Upper lobe of left lung (tissue), 6 donors: ENCODE measurements around the gene SPSB3. TPM values are rescaled to one million over a fixed set of nuclear protein-coding genes. Genes with fewer than 3 reads are reported as not detected.

Experiments used
- ATAC-seq, 2 donors: fragments of 200-7000 bp; cut with Tn5 transposase; one replicate each; pipeline ENCODE4 v1.9.1; 2022; ENCODE audit warnings: mild to moderate bottlenecking in 2 of 2, moderate library complexity in 2 of 2; ENCODE audit not compliant: low FRiP score in 2 of 2
- DNase-seq, 2 donors: peaks; one replicate each; pipeline ENCODE4 v3.0.0-alpha.2; 2019 to 2020
- H3K27ac ChIP-seq, 4 donors: fragments of 200-600 bp; sonication (generic); one replicate each; pipeline ENCODE4 v1.5.1; 2016 to 2019
- H3K27me3 ChIP-seq, 4 donors: fragments of 200-600 bp; sonication (generic); one replicate each; pipeline ENCODE4 v1.5.1; 2017 to 2019
- H3K36me3 ChIP-seq, 4 donors: fragments of 200-600 bp; sonication (generic); one replicate each; pipeline ENCODE4 v1.5.1; 2016 to 2019
- H3K4me1 ChIP-seq, 4 donors: fragments of 200-600 bp; sonication (generic); one replicate each; pipeline ENCODE4 v1.5.1; 2018 to 2019
- H3K4me3 ChIP-seq, 4 donors: fragments of 200-600 bp; sonication (generic); one replicate each; pipeline ENCODE4 v1.5.1; 2017 to 2019; ENCODE audit warnings: mild to moderate bottlenecking in 2 of 4, moderate library complexity in 1 of 4
- H3K9me3 ChIP-seq, 4 donors: fragments of 200-600 bp; sonication (generic); one replicate each; pipeline ENCODE4 v1.5.1; 2018 to 2019
- EP300 ChIP-seq, 4 donors: sonication (generic); formaldehyde crosslinking; IDR thresholded peaks; one replicate each; pipeline ENCODE4 v1.5.1; 2017; ENCODE audit warnings: antibody characterized with exemption in 4 of 4, control low read depth in 2 of 4
- POLR2A ChIP-seq, 4 donors: fragments of 450-650 bp; IDR thresholded peaks; one replicate each; pipeline ENCODE4 v1.5.1; 2016 to 2017; ENCODE audit warnings: antibody characterized with exemption in 4 of 4, mild to moderate bottlenecking in 2 of 4
- POLR2AphosphoS5 ChIP-seq, 2 donors: sonication (generic); formaldehyde crosslinking; IDR thresholded peaks; one replicate each; pipeline ENCODE4 v1.5.1; 2017; ENCODE audit warnings: antibody characterized with exemption in 2 of 2
- WGBS, 2 donors: methylation state at CpG; one replicate each; pipeline ENCODE4 v1.1.5; 2017 to 2018; 5-methylcytosine and 5-hydroxymethylcytosine counted together
- total RNA-seq, 6 donors: library from RNA; depleted of rRNA in 4 of 6; stranded (reverse); fragments of >200 nt in 4 of 6; gene quantifications; one replicate each; pipeline versions ENCODE4 v1.1.0 to v1.2.1, GENCODE V29; 2016 to 2021
- TF ChIP-seq, protein P1 (sequence below), 6 experiments: fragments of 450-650 bp in 4 of 6; fragments of 200-600 bp in 2 of 6; sonication (generic) in 2 of 6; IDR thresholded peaks; one replicate each; pipeline ENCODE4 v1.5.1; 2016 to 2019; ENCODE audit warnings: antibody characterized with exemption in 6 of 6
- donor health status: DM: no; HTN: no; CAD: no; lungs with moderate emphysema.
- donor health status: DM: no; HTN: yes; CAD: no; lungs with severe emphysema.

SPSB3 gene
- total RNA-seq, 6 donors from 2014 or later: 46.2 to 234 (median 64.4) TPM

DNA sequence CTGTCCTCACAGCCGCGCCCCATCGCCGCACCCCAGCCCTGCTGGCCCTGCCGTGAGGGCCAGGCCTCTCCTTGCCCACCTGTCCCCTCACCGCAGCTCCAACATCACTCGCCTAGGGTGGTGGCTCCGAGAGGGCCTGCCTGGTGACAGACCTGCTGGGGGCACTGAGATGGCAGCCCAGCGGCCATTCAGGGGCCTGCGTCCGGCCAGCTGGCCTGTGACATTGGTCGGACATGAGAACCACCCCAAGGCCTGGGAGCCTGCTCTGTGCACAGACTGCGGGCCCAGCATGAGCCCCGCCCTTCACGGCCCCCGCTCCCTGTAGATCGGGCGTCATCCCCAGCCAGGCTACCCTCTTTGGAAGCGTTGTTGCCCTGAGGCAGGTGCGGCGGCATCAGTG, 22.9 kb downstream of the SPSB3 start:
- no peak for ATAC-seq
- H3K4me1 ChIP-seq: no peaks in the 10 kb centered on the region
- peak in 1 of 2 donors; percentile 79 for DNase-seq
- H3K27me3 ChIP-seq: no peaks in the 10 kb centered on the region
- no peak overlapping the region for H3K4me3 ChIP-seq
- no peak for TF ChIP-seq POLR2AphosphoS5 (IDR thresholded peaks at IDR 0.05)
- TF ChIP-seq EP300 (IDR thresholded peaks at IDR 0.05): no peak
- TF ChIP-seq, protein P1, sequence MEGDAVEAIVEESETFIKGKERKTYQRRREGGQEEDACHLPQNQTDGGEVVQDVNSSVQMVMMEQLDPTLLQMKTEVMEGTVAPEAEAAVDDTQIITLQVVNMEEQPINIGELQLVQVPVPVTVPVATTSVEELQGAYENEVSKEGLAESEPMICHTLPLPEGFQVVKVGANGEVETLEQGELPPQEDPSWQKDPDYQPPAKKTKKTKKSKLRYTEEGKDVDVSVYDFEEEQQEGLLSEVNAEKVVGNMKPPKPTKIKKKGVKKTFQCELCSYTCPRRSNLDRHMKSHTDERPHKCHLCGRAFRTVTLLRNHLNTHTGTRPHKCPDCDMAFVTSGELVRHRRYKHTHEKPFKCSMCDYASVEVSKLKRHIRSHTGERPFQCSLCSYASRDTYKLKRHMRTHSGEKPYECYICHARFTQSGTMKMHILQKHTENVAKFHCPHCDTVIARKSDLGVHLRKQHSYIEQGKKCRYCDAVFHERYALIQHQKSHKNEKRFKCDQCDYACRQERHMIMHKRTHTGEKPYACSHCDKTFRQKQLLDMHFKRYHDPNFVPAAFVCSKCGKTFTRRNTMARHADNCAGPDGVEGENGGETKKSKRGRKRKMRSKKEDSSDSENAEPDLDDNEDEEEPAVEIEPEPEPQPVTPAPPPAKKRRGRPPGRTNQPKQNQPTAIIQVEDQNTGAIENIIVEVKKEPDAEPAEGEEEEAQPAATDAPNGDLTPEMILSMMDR (IDR thresholded peaks at IDR 0.05): no peak
- TF ChIP-seq POLR2A (IDR thresholded peaks at IDR 0.05): no peak
- no peak overlapping the region for H3K27ac ChIP-seq
- whole genome bisulfite sequencing, 2 donors: 99 to 100% methylated on average over 8 to 13 of the region's 21 CpGs
- peaks cover 17 to 73% (median 61%) of the 10 kb centered on the region in 4 donors for H3K36me3 ChIP-seq
- H3K9me3 ChIP-seq: no peaks in the 10 kb centered on the region

DNA sequence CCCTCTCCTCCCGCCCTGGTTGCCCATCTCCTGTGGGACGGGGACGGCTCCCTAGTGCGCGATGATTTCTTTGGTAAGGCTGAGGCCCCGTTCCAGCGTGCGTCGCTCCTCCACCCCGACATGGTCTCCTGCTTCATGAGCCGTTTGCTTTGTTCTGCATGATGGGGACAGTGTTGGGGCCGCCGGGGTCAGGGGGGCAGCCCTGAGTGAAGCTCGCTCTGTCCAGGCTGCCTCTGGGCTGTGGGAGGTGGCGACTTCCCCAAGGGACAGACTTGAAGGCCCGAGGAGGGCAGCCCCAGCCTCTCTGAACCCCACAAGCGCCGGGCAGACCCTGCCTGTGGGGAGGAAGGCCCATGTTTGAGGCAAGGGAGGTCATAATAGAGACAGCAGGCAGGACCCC, 23.4 kb downstream of the SPSB3 start:
- TF ChIP-seq POLR2A (IDR thresholded peaks at IDR 0.05): no peak
- no peak for TF ChIP-seq POLR2AphosphoS5 (IDR thresholded peaks at IDR 0.05)
- no peak for TF ChIP-seq EP300 (IDR thresholded peaks at IDR 0.05)
- TF ChIP-seq, protein P1 (IDR thresholded peaks at IDR 0.05): no peak
- H3K27me3 ChIP-seq: no peaks in the 10 kb centered on the region
- no peaks in the 10 kb centered on the region for H3K9me3 ChIP-seq
- no peaks in the 10 kb centered on the region for H3K4me1 ChIP-seq
- 93 to 97% methylated on average over 16 to 18 of the region's 18 CpGs for WGBS, 2 donors
- DNase-seq: peak in 1 of 2 donors; percentile 60
- no peak for ATAC-seq
- H3K4me3 ChIP-seq: no peak overlapping the region
- H3K27ac ChIP-seq: no peak overlapping the region
- H3K36me3 ChIP-seq: peaks cover 17 to 73% (median 59%) of the 10 kb centered on the region in 4 donors

DNA sequence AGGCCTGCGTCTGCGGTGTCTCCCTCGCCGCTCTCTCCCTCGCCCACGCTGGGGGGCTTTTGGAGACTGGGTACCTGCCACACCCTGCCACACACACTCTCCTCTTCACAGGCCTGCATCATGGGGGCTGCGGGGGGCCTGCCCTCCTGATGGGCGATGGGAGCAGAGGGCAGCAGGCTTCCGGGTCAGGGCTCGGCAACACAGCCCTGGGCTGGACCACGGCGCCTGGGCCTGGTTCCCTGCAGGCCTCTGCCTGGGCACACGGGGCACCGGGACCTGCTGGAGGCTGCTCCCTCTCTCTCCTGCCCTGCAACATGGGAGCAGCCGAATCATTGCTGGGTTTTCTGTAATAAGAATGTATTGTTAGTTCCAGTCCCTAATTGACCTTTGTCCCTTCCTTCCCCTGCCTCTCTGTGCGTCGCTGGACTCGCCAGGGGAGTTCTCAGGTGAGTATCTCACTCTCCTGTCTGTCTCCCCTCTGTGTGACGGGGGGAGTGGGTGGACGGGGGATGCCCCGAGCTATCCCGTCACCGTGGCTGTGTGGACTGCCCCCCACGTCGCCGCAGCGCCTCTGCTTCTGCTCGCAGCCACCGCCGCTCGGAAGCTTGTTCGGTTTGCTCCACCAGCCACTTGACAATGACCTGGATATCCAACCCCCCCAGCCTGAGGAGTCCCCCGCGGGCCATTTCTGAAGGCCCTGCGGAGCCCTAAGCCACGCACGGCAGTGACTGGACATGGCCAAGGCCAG, 24.5 kb downstream of the SPSB3 start:
- Histone ChIP-seq H3K27ac (no peak overlapping the region), H3K4me3 (no peak overlapping the region), H3K9me3 (no peaks in the 10 kb centered on the region), H3K36me3 (peaks cover 11 to 73% (median 53%) of the 10 kb centered on the region in 4 donors), H3K27me3 (no peaks in the 10 kb centered on the region), H3K4me1 (no peaks in the 10 kb centered on the region)
- DNase-seq (peak in 1 of 2 donors; percentile 70), ATAC-seq (no peak)
- TF ChIP-seq EP300 (IDR thresholded peaks at IDR 0.05) (no peak), POLR2A (IDR thresholded peaks at IDR 0.05) (no peak), POLR2AphosphoS5 (IDR thresholded peaks at IDR 0.05) (no peak)
- TF ChIP-seq, protein P1 (IDR thresholded peaks at IDR 0.05): no peak
- 93 to 97% methylated on average over 15 to 34 of the region's 37 CpGs for WGBS, 2 donors

DNA sequence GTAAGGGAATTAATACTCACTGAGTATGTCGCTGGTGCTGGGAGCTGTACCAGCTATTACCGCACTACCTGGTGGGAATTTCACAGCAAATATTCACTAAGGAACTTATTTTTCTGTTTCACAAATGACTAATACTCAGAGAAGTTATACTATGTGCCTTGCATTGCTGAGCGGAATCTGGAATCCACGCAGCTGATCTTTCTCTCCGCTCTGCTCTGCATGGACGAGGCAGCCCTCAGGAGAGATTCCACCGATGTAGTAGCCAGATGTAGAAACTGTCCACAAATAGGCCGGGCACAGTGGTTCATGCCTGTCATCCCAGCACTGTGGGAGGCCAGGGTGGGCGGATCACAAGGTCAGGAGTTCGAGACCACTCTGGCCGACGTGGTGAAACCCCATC, 28.2 kb downstream of the SPSB3 start:
- ATAC-seq (no peak), DNase-seq (no peak)
- Histone ChIP-seq H3K27me3 (no peaks in the 10 kb centered on the region), H3K4me1 (no peaks in the 10 kb centered on the region), H3K27ac (no peak overlapping the region), H3K9me3 (no peaks in the 10 kb centered on the region), H3K36me3 (peaks cover 13 to 77% (median 51%) of the 10 kb centered on the region in 4 donors), H3K4me3 (no peak overlapping the region)
- TF ChIP-seq EP300 (IDR thresholded peaks at IDR 0.05) (no peak), POLR2A (IDR thresholded peaks at IDR 0.05) (no peak), POLR2AphosphoS5 (IDR thresholded peaks at IDR 0.05) (no peak)
- TF ChIP-seq, protein P1 (IDR thresholded peaks at IDR 0.05): no peak
- 88 to 97% methylated on average over 12 of the region's 12 CpGs for WGBS, 2 donors

DNA sequence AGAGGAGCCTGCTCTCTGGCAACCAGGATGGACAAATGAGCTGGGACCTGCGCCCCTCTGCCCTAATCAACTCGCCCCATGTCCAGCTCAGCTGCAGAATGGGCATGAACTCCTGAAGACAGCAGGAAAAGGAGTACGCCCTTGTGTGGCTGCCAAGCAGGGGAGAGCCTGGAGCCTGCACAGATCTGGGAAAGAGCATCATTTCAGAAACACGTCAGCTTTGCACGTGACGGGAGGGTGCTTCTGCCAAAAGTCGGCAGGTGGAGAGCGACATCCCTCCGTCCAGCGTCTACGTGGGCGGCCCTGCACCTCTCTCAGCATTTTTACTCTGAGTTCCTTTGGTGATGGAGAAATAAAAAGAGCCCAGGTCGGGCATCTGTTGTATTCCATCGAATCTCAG, 29.5 kb downstream of the SPSB3 start:
- H3K36me3 ChIP-seq: peaks cover 21 to 83% (median 58%) of the 10 kb centered on the region in 4 donors
- ATAC-seq (no peak), DNase-seq (no peak)
- H3K27me3 ChIP-seq: no peaks in the 10 kb centered on the region
- no peaks in the 10 kb centered on the region for H3K9me3 ChIP-seq
- 94 to 95% methylated on average over 14 of the region's 14 CpGs for WGBS, 2 donors
- no peak overlapping the region for H3K27ac ChIP-seq
- H3K4me1 ChIP-seq: no peaks in the 10 kb centered on the region
- H3K4me3 ChIP-seq: no peak overlapping the region
- TF ChIP-seq EP300 (IDR thresholded peaks at IDR 0.05) (no peak), POLR2AphosphoS5 (IDR thresholded peaks at IDR 0.05) (no peak), POLR2A (IDR thresholded peaks at IDR 0.05) (no peak)
- TF ChIP-seq, protein P1 (IDR thresholded peaks at IDR 0.05): no peak
